H9 (cell line): ENCODE results near the gene TTC13. TPM values are rescaled to one million over a fixed set of nuclear protein-coding genes. Genes with fewer than 3 reads are reported as not detected.

ENCODE experiments used
- DNase-seq: peaks from one replicate; pipeline ENCODE4 v3.0.0-alpha.2; 2017
- H2AFZ ChIP-seq: one replicate; pipeline ENCODE4 v1.6.1; 2013; ENCODE audit warnings: mild to moderate bottlenecking, low read length, control low read depth, moderate library complexity
- H2AK5ac ChIP-seq: 2 replicates; pipeline ENCODE4 v1.6.1; 2013; ENCODE audit warnings: low read length, control low read depth, mixed read lengths; ENCODE audit not compliant: insufficient read length
- H2BK120ac ChIP-seq: one replicate; pipeline ENCODE4 v1.6.1; 2013; ENCODE audit warnings: low read depth, mild to moderate bottlenecking, low read length, control low read depth, inconsistent platforms; ENCODE audit not compliant: poor library complexity, severe bottlenecking
- H2BK12ac ChIP-seq: 2 replicates; pipeline ENCODE4 v1.6.1; 2013; ENCODE audit warnings: low read length, control low read depth, mixed read lengths, low read depth; ENCODE audit not compliant: insufficient read length
- H2BK15ac ChIP-seq: 2 replicates; pipeline ENCODE4 v1.6.1; 2013; ENCODE audit warnings: low read depth, low read length, control low read depth
- H2BK20ac ChIP-seq: one replicate; pipeline ENCODE4 v1.6.1; 2013; ENCODE audit warnings: low read depth, mild to moderate bottlenecking, low read length, control low read depth, inconsistent platforms; ENCODE audit not compliant: poor library complexity, severe bottlenecking
- H2BK5ac ChIP-seq: 2 replicates; pipeline ENCODE4 v1.6.1; 2013; ENCODE audit warnings: low read length, control low read depth, mixed read lengths; ENCODE audit not compliant: insufficient read length
- H3K14ac ChIP-seq: 2 replicates; pipeline ENCODE4 v1.6.1; 2013; ENCODE audit warnings: low read length, control low read depth; ENCODE audit not compliant: insufficient read depth
- H3K18ac ChIP-seq: 2 replicates; pipeline ENCODE4 v1.6.1; 2013; ENCODE audit warnings: low read depth, mild to moderate bottlenecking, mixed read lengths, low read length, control low read depth; ENCODE audit not compliant: insufficient read length
- H3K23ac ChIP-seq: 2 replicates; pipeline ENCODE4 v1.6.1; 2013; ENCODE audit warnings: low read length, control low read depth, mixed read lengths, low read depth; ENCODE audit not compliant: insufficient read length
- H3K23me2 ChIP-seq: 2 replicates; pipeline ENCODE4 v1.6.1; 2013; ENCODE audit warnings: low read depth, mild to moderate bottlenecking, mixed read lengths, low read length, control low read depth; ENCODE audit not compliant: insufficient read length, poor library complexity, severe bottlenecking
- H3K27ac ChIP-seq: 2 replicates; pipeline ENCODE4 v1.5.1; 2013; ENCODE audit warnings: low read length, control low read depth, mixed read lengths, low read depth; ENCODE audit not compliant: insufficient read length
- H3K27me3 ChIP-seq: 2 replicates; pipeline ENCODE4 v1.6.1; 2013; ENCODE audit warnings: low read length, control low read depth, inconsistent platforms; ENCODE audit not compliant: insufficient read depth
- H3K4ac ChIP-seq: 2 replicates; pipeline ENCODE4 v1.6.1; 2013; ENCODE audit warnings: low read depth, mild to moderate bottlenecking, control low read depth, inconsistent platforms, low read length, moderate library complexity
- H3K4me1 ChIP-seq: 2 replicates; pipeline ENCODE4 v1.6.1; 2013; ENCODE audit warnings: low read length, control low read depth, inconsistent platforms; ENCODE audit not compliant: insufficient read depth
- H3K4me2 ChIP-seq: 2 replicates; pipeline ENCODE4 v1.6.1; 2013; ENCODE audit warnings: low read length, control low read depth, mixed read lengths; ENCODE audit not compliant: insufficient read length, insufficient read depth
- H3K56ac ChIP-seq: 2 replicates; pipeline ENCODE4 v1.6.1; 2013; ENCODE audit warnings: low read depth, mild to moderate bottlenecking, mixed read lengths, low read length, control low read depth; ENCODE audit not compliant: insufficient read length
- H3K79me1 ChIP-seq: 2 replicates; pipeline ENCODE4 v1.6.1; 2013; ENCODE audit warnings: low read depth, mild to moderate bottlenecking, moderate library complexity, low read length, control low read depth, inconsistent platforms; ENCODE audit not compliant: insufficient read depth, poor library complexity, severe bottlenecking
- H3K79me2 ChIP-seq: 2 replicates; pipeline ENCODE4 v1.6.1; 2013; ENCODE audit warnings: low read length, control low read depth, inconsistent platforms; ENCODE audit not compliant: insufficient read depth
- H3K9ac ChIP-seq: 2 replicates; pipeline ENCODE4 v1.6.1; 2013; ENCODE audit warnings: low read length, control low read depth, mixed read lengths; ENCODE audit not compliant: insufficient read length; ENCODE audit errors: extremely low read depth
- H3K9me3 ChIP-seq: one replicate; pipeline ENCODE4 v1.6.1; 2013; ENCODE audit warnings: low read depth, low read length, inconsistent platforms; ENCODE audit not compliant: control insufficient read depth
- H3T11ph ChIP-seq: one replicate; pipeline ENCODE4 v1.6.1; 2013; ENCODE audit warnings: mild to moderate bottlenecking, low read length, control low read depth, inconsistent platforms
- H4K20me1 ChIP-seq: one replicate; pipeline ENCODE4 v1.6.1; 2013; ENCODE audit not compliant: control insufficient read depth, insufficient read length, insufficient read depth
- H4K5ac ChIP-seq: 2 replicates; pipeline ENCODE4 v1.6.1; 2013; ENCODE audit warnings: low read depth, mild to moderate bottlenecking, mixed read lengths, low read length, control low read depth; ENCODE audit not compliant: insufficient read length
- H4K8ac ChIP-seq: replicated peaks from 2 replicates; pipeline ENCODE4 v1.6.1; 2013; ENCODE audit warnings: low read length, control low read depth, mixed read lengths, low read depth; ENCODE audit not compliant: insufficient read length
- H4K91ac ChIP-seq: 2 replicates; pipeline ENCODE4 v1.6.1; 2013; ENCODE audit warnings: low read depth, mild to moderate bottlenecking, moderate library complexity, mixed read lengths, low read length, control low read depth; ENCODE audit not compliant: insufficient read length
- H3K27ac Mint-ChIP-seq, 3 experiments: 2 replicates in 2 of 3; 3 replicates in 1 of 3; pipeline ENCODE4 v1.8.0; 2020 to 2021; ENCODE audit warnings: mixed read lengths in 3 of 3, mild to moderate bottlenecking in 1 of 3, moderate library complexity in 1 of 3
- H3K27me3 Mint-ChIP-seq: 2 replicates; pipeline ENCODE4 v1.8.0; 2021; ENCODE audit warnings: low read depth, mild to moderate bottlenecking, moderate library complexity, mixed read lengths
- H3K36me3 Mint-ChIP-seq, 3 experiments: 2 replicates in 2 of 3; 3 replicates in 1 of 3; pipeline ENCODE4 v1.8.0; 2020 to 2021; ENCODE audit warnings: low read depth in 3 of 3, mixed read lengths in 3 of 3; ENCODE audit not compliant: insufficient read depth in 1 of 3
- H3K4me1 Mint-ChIP-seq, 2 experiments: 2 replicates each; pipeline ENCODE4 v1.8.0; 2020; ENCODE audit warnings: mixed read lengths in 2 of 2
- H3K4me3 Mint-ChIP-seq, 2 experiments: 2 replicates in 1 of 2; 3 replicates in 1 of 2; pipeline ENCODE4 v1.8.0; 2020 to 2021; ENCODE audit warnings: mild to moderate bottlenecking in 2 of 2, mixed read lengths in 2 of 2, moderate library complexity in 1 of 2
- H3K9me3 Mint-ChIP-seq, 2 experiments: 2 replicates in 1 of 2; 3 replicates in 1 of 2; pipeline ENCODE4 v1.8.0; 2020; ENCODE audit warnings: mild to moderate bottlenecking in 2 of 2, mixed read lengths in 2 of 2, moderate library complexity in 1 of 2
- WGBS: extraction: QIAGEN DNeasy Blood & Tissue Kit; methylation state at CpG from one replicate; pipeline ENCODE4 v1.1.7; 2013; ENCODE audit warnings: missing lambda C conversion rate, low lambda C conversion rate, mixed read lengths; ENCODE audit not compliant: insufficient read length; ENCODE audit errors: extremely low coverage; 5-methylcytosine and 5-hydroxymethylcytosine counted together
- total RNA-seq: library from RNA; stranded (reverse); gene quantifications from 2 replicates; pipeline ENCODE4 v1.2.1, GENCODE V29; 2021
- TF ChIP-seq, protein P1 (sequence below): fragments of 200-600 bp; sonication (generic); conservative IDR thresholded peaks from 3 replicates; pipeline ENCODE4 v1.8.0; 2021; ENCODE audit warnings: antibody characterized with exemption, mild to moderate bottlenecking

Gene TTC13
- total RNA-seq, 1 experiment from 2014 or later, result 7.6 TPM

DNA sequence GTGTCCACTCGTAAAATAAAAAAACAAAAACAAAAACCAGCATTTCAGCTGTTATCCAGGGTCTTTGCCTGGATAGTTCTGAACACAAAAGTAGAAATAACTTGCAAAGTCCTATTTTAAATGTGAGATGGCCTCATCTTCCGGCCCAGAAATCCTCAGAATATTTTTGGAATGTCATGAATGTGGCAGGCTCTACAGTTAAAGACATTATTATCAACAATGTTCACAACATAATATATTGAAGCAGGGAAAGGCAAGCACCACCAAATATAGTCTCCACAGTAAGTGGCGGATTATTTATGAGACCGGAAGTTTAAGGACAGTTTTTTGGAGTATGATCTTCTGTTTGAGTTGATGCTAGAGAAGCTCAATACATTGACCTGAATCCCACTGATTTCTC, 109.2 kb downstream of the TTC13 start:
- Mint-ChIP-seq H3K27me3 (peaks cover 19% of the 10 kb centered on the region), H3K4me1 (peaks cover 28 to 30% of the 10 kb centered on the region in 2 experiments), H3K4me3 (peak overlapping the region; percentile 82 to 87), H3K9me3 (no peaks in the 10 kb centered on the region), H3K36me3 (peaks cover 0 to 7% (median 0%) of the 10 kb centered on the region in 3 experiments; a peak in 4 of 7 replicates), H3K27ac (peak overlapping the region; percentile 85 to 96 (median 89); a peak in 5 of 7 replicates)
- Histone ChIP-seq H3K4me2 (peak overlapping the region; percentile 52), H3K14ac (peak overlapping the region; percentile 100; the same call in 1 of the 2 replicates), H2BK12ac (no peak overlapping the region), H4K20me1 (no peaks in the 10 kb centered on the region), H3K4me1 (no peaks in the 10 kb centered on the region), H3K79me2 (no peaks in the 10 kb centered on the region; the same call in 1 of the 2 replicates), H3K56ac (no peak overlapping the region), H2BK20ac (no peak overlapping the region), H3K23me2 (peaks cover 13% of the 10 kb centered on the region), H3T11ph (no peak overlapping the region), H2BK15ac (no peak overlapping the region), H3K27ac (no peak overlapping the region), H3K4ac (no peak overlapping the region; the same call in 1 of the 2 replicates), H3K9me3 (no peaks in the 10 kb centered on the region), H2AFZ (no peak overlapping the region), H3K9ac (no peak overlapping the region), H3K23ac (no peak overlapping the region), H4K5ac (no peak overlapping the region), H2BK5ac (no peak overlapping the region), H3K27me3 (peaks cover 5% of the 10 kb centered on the region), H4K8ac (no peak overlapping the region), H2AK5ac (no peak overlapping the region), H3K18ac (no peak overlapping the region), H2BK120ac (no peak overlapping the region), H3K79me1 (no peaks in the 10 kb centered on the region), H4K91ac (no peak overlapping the region)
- TF ChIP-seq, protein P1, sequence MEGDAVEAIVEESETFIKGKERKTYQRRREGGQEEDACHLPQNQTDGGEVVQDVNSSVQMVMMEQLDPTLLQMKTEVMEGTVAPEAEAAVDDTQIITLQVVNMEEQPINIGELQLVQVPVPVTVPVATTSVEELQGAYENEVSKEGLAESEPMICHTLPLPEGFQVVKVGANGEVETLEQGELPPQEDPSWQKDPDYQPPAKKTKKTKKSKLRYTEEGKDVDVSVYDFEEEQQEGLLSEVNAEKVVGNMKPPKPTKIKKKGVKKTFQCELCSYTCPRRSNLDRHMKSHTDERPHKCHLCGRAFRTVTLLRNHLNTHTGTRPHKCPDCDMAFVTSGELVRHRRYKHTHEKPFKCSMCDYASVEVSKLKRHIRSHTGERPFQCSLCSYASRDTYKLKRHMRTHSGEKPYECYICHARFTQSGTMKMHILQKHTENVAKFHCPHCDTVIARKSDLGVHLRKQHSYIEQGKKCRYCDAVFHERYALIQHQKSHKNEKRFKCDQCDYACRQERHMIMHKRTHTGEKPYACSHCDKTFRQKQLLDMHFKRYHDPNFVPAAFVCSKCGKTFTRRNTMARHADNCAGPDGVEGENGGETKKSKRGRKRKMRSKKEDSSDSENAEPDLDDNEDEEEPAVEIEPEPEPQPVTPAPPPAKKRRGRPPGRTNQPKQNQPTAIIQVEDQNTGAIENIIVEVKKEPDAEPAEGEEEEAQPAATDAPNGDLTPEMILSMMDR, result no peak
- DNase-seq, result no peak
- no CpG with 5 or more reads among the region's 4 CpGs for WGBS
